GM21423 (cell line): ENCODE results near the gene CMTM1.
"Not testable (repeated sequence)": the region's sequence is repeated elsewhere in the genome, so short reads cannot be mapped to it uniquely, and the experiment has no call there.

ENCODE experiments used
- ATAC-seq: cut with Tn5 transposase; IDR thresholded peaks from one replicate; pipeline ENCODE4 v1.9.1; 2021; ENCODE audit warnings: mild to moderate bottlenecking, moderate library complexity; ENCODE audit not compliant: unreplicated experiment

The CMTM1 gene

GRCh38 chr16:66610111-66610820 lies 44.0 kb downstream of the CMTM1 start:
- no peak for ATAC-seq

GRCh38 chr16:66611911-66612310 lies 45.7 kb downstream of the CMTM1 start:
- ATAC-seq = not testable (repeated sequence)

- ATAC-seq = no peak
These were observed 46.2 kb downstream of the CMTM1 start for GRCh38 chr16:66612422-66612821.

- no peak for ATAC-seq
These were observed 48.0 kb downstream of the CMTM1 start for GRCh38 chr16:66614161-66614802.

GRCh38 chr16:66616169-66616568 lies 49.9 kb downstream of the CMTM1 start:
- ATAC-seq = no peak

- no peak for ATAC-seq
These were observed 50.4 kb downstream of the CMTM1 start for GRCh38 chr16:66616592-66616991.

- ATAC-seq = no peak
These were observed 50.8 kb downstream of the CMTM1 start for GRCh38 chr16:66617010-66617434.

GRCh38 chr16:66617728-66618127 lies 51.5 kb downstream of the CMTM1 start:
- no peak for ATAC-seq

- no peak for ATAC-seq
These were observed 52.5 kb downstream of the CMTM1 start for GRCh38 chr16:66618588-66619375.

GRCh38 chr16:66619534-66620428 lies 53.5 kb downstream of the CMTM1 start:
- no peak for ATAC-seq

GRCh38 chr16:66620429-66620795 lies 54.2 kb downstream of the CMTM1 start:
- ATAC-seq = no peak

- ATAC-seq = no peak
These were observed 55.7 kb downstream of the CMTM1 start for GRCh38 chr16:66621973-66622372.

GRCh38 chr16:66622863-66623262 lies 56.6 kb downstream of the CMTM1 start:
- no peak for ATAC-seq

- ATAC-seq = no peak
These were observed 57.5 kb downstream of the CMTM1 start for GRCh38 chr16:66623755-66624154.

- not testable (repeated sequence) for ATAC-seq
These were observed 61.6 kb downstream of the CMTM1 start for GRCh38 chr16:66627611-66628378.
